AG09309 (cell line): ENCODE data around the gene TNNT3.

Source experiments
- DNase-seq: peaks from one replicate; pipeline ENCODE4 v3.0.0-alpha.2; 2010; ENCODE audit warnings: low read depth
- H3K4me3 ChIP-seq: 2 replicates; pipeline ENCODE4 v1.5.1; 2011; ENCODE audit warnings: mild to moderate bottlenecking, low read depth, low read length, moderate library complexity; ENCODE audit not compliant: control insufficient read depth
- TF ChIP-seq, protein P1 (sequence below): IDR thresholded peaks from 2 replicates; pipeline ENCODE4 v1.5.1; 2011; ENCODE audit warnings: mild to moderate bottlenecking, low read depth, low read length, inconsistent platforms; ENCODE audit not compliant: insufficient read depth, control insufficient read depth; ENCODE audit errors: missing control alignments

The TNNT3 gene

DNA sequence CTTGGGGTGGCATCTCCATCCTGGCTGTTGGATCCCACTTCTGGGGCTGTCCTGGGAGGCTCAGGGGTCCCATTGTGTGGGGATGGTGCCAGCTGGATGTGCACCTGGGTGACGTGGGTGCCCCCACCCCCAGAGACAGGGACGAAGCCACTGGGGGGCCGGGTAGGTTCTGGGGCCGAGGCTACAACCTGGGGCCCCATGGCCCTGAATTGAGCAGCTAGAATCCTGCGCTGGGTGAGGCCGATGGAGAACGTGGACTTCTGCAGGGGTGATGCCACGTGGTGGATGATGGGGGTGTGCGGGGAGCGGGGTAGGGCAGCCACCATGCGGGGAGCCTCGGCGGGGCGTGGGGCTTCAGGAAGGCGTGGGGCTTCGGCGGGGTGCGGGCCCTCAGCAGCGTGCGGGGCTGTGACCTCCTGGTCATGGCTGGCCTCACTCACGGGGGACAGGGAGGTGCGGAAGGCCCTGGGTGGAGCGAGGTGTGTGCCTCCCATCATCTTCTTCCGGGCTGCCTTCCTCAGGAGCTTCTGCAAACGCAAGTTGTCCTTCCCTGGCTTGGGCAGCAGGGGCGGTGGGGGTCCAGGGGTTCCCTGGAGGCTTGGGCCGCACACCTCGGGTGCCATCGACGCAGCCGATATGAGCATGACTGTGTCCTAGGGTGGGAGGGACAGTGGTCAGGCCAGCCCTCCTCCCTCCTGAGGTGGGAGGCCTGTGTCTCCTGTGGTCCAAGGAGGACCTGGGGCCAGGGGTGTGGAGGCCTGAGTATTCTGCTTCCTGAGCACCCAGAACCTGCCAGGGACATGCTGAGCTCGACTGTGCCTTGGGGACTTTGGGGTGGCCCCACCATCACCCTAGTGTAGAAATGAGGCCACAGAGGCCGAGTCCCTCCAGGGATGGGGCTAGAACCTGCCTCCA, 29.3 kb upstream of the TNNT3 start:
- no peak for DNase-seq
- TF ChIP-seq, protein P1, sequence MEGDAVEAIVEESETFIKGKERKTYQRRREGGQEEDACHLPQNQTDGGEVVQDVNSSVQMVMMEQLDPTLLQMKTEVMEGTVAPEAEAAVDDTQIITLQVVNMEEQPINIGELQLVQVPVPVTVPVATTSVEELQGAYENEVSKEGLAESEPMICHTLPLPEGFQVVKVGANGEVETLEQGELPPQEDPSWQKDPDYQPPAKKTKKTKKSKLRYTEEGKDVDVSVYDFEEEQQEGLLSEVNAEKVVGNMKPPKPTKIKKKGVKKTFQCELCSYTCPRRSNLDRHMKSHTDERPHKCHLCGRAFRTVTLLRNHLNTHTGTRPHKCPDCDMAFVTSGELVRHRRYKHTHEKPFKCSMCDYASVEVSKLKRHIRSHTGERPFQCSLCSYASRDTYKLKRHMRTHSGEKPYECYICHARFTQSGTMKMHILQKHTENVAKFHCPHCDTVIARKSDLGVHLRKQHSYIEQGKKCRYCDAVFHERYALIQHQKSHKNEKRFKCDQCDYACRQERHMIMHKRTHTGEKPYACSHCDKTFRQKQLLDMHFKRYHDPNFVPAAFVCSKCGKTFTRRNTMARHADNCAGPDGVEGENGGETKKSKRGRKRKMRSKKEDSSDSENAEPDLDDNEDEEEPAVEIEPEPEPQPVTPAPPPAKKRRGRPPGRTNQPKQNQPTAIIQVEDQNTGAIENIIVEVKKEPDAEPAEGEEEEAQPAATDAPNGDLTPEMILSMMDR, result no peak
- H3K4me3 ChIP-seq, result no peak overlapping the region

DNA sequence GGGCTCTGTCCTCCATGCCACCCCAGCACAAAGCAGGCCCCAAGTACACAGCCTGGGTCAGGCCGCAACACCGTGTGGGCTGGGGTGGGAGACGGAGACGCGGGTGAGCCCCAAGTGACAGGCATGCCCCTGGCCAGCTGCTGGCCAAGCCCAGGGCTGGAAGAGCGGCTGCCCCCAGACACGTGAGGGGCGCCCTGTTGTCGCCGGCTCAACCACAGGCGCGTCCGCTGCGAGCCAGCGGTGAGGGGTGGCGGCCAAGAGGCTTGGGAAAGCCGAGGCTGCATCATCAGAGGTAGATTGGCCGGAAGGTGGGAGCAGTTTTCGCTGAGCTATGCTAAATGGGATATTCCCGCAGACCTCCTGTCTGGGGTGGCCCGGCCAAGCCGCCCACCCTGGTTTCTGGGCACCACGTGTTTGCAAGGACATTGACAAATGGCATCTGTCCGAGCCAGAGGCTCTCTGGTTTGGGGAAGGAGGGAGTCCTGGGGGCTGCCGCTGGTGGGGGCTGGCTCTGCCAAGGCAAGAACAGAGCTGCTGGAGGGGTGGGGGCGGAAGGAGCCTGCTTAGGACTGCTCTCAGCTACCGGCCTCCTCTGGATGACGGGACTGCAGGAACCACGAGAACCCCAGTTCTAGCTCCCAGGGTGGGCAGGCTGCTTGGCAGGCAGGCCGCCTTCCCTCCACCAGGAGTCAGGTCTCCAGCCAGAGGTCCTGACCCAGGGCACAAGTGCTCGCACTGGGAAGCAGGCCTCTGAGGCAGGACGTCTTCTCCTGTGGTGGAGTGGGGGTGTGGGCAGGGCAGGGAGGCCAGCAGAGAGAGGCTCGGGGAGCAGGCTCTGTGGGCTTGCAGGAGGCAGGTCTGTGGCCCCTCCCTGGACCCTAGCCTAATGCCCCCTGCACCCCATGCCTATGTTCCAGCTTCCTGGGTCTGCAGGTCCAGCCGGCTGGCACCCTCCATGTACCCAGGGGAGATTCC, 28.4 kb upstream of the TNNT3 start:
- no peak for DNase-seq
- TF ChIP-seq, protein P1, result no peak
- H3K4me3 ChIP-seq, result no peak overlapping the region

DNA sequence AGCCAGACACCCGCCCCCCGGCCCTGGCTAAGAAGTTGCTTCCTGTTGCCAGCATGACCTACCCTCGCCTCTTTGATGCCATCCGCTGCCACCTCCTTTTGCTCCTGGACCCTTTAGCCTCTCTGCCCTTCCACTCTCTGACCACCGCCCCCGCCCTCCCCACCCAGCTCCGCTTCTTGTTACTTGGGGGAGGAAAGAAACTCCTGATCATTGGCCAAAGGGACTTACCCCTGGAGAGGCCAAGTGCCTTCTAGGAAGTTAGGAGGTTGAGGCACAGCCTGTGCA, 27.7 kb upstream of the TNNT3 start, which contains the start of gene PRR33:
Gene PRR33 (minus strand): TSS at position 65 of the 285 bp plus-strand sequence. CDS start 1,311 bp downstream, outside the sequence.
- no peak for DNase-seq
- no peak within 1 kb of the TSS for H3K4me3 ChIP-seq
- TF ChIP-seq, protein P1, result no peak

DNA sequence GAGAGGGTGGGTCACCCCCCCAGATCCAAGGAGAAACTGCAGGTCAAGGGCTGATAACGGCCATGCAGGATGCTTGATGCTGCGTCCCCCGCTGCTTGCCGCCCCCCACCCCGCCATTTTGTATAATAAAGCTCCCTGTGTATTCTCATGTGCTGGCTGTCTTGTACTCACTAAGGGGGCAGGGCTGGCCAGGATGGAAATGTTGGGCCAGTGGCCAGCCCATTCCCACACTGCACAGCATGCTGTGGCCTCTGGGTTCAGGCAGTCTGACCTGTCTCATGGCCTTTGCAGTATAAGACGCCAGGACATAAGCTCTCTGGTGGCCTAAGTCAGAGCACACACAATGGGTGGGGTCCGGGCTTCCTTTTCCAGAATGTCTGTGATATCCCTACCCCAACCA, 27.4 kb upstream of the TNNT3 start:
- DNase-seq, result no peak
- no peak overlapping the region for H3K4me3 ChIP-seq
- TF ChIP-seq, protein P1, result no peak

DNA sequence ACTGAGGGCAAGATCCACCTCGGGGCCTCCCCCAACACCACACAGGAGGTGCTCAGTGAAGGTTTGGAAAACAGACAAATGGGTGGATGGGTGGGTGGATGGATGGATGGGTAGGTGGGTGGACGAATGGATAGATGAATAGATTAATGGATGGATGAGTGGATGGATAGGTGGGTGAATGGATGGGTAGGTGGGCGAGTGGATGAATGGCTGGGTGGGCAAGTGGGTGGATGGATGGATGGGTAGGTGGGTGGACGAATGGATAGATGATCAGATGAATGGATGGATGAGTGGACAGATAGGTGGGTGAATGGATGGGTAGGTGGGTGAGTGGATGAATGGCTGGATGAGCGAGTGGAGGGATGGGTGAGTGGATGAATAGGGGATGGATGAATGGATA, 26.9 kb upstream of the TNNT3 start:
- no peak overlapping the region for H3K4me3 ChIP-seq
- TF ChIP-seq, protein P1, result no peak
- DNase-seq, result no peak

DNA sequence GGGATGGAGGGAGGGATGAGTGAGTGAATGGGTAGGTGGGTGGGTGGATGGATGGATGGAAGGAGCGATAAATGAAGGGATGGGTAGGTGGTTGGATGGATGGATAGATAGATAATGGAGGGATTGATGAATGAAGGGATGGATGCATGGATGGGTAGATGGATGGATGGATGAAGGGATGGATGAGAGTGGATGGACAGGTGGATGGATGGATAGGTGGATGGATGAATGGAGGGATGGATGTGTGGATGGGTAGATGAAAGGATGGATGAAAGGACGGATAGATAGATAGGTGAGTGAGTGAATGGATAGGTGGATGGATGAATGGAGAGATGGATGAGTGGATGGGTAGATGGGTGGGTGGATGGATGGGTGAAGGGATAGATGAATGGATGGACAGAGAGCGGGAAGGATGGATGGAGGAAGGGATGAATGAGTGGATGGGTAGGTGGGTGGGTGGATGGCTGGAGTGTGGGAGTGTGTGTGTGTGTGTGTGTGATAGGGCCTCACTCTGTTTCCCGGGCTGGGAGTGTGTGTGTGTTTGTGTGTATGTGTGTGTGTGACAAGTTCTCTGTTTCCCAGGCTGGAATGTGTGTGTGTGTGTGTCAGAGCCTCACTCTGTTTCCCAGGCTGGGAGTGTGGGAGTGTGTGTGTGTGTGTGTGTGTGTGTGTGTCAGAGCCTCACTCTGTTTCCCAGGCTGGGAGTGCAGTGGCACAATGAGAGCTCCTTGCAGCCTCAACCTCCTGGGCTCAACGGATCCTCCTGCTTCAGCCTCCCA, 25.7 kb upstream of the TNNT3 start:
- TF ChIP-seq, protein P1, result no peak
- DNase-seq, result no peak
- no peak overlapping the region for H3K4me3 ChIP-seq
